ENCODE measurements around the gene EIF3L.

The EIF3L gene

GRCh38 chr22:37849089-37849751, at the start of gene EIF3L:
Gene EIF3L (plus strand): TSS chr22:37849419. CDS start chr22:37849450, 31 bp downstream.
- TF ChIP-seq GATA2 (IDR thresholded peaks at IDR 0.05; ENCODE audit: low read depth, low read length), result no peak
- TF ChIP-seq GATA3 (IDR thresholded peaks at IDR 0.05; ENCODE audit: low read depth, low read length), result no peak

GRCh38 chr22:37801946-37802309, 47.3 kb upstream of the EIF3L start:
- TF ChIP-seq GATA2 (IDR thresholded peaks at IDR 0.05; ENCODE audit: low read depth, low read length) (no peak), GATA3 (IDR thresholded peaks at IDR 0.05; ENCODE audit: low read depth, low read length) (no peak)

- TF ChIP-seq GATA2 (IDR thresholded peaks at IDR 0.05; ENCODE audit: low read depth, low read length) (no peak), GATA3 (IDR thresholded peaks at IDR 0.05; ENCODE audit: low read depth, low read length) (no peak)
Observed at GRCh38 chr22:37802310-37803194, 46.7 kb upstream of the EIF3L start.

- no peak for TF ChIP-seq GATA3 (IDR thresholded peaks at IDR 0.05; ENCODE audit: low read depth, low read length)
Observed at GRCh38 chr22:37803195-37803638, 46.0 kb upstream of the EIF3L start.

GRCh38 chr22:37803639-37804351, 45.4 kb upstream of the EIF3L start:
- no peak for TF ChIP-seq GATA3 (IDR thresholded peaks at IDR 0.05; ENCODE audit: low read depth, low read length)
- no peak for TF ChIP-seq GATA2 (IDR thresholded peaks at IDR 0.05; ENCODE audit: low read depth, low read length)

GRCh38 chr22:37804352-37804880, 44.8 kb upstream of the EIF3L start:
- TF ChIP-seq GATA2 (IDR thresholded peaks at IDR 0.05; ENCODE audit: low read depth, low read length) (no peak), GATA3 (IDR thresholded peaks at IDR 0.05; ENCODE audit: low read depth, low read length) (no peak)

- TF ChIP-seq GATA3 (IDR thresholded peaks at IDR 0.05; ENCODE audit: low read depth, low read length) (no peak), GATA2 (IDR thresholded peaks at IDR 0.05; ENCODE audit: low read depth, low read length) (no peak)
Observed at GRCh38 chr22:37804881-37805809, 44.1 kb upstream of the EIF3L start.

- TF ChIP-seq GATA3 (IDR thresholded peaks at IDR 0.05; ENCODE audit: low read depth, low read length) (no peak), GATA2 (IDR thresholded peaks at IDR 0.05; ENCODE audit: low read depth, low read length) (no peak)
Observed at GRCh38 chr22:37805810-37806277, 43.4 kb upstream of the EIF3L start.

GRCh38 chr22:37806409-37807333, 42.5 kb upstream of the EIF3L start:
- TF ChIP-seq GATA3 (IDR thresholded peaks at IDR 0.05; ENCODE audit: low read depth, low read length) (no peak), GATA2 (IDR thresholded peaks at IDR 0.05; ENCODE audit: low read depth, low read length) (no peak)

GRCh38 chr22:37807410-37808293, 41.6 kb upstream of the EIF3L start, which contains the start of gene GCAT:
Gene GCAT (plus strand): TSS chr22:37807934. CDS start chr22:37807968, 34 bp downstream.
- TF ChIP-seq GATA3 (IDR thresholded peaks at IDR 0.05; ENCODE audit: low read depth, low read length), result no peak
- no peak for TF ChIP-seq GATA2 (IDR thresholded peaks at IDR 0.05; ENCODE audit: low read depth, low read length)

- TF ChIP-seq GATA2 (IDR thresholded peaks at IDR 0.05; ENCODE audit: low read depth, low read length) (no peak), GATA3 (IDR thresholded peaks at IDR 0.05; ENCODE audit: low read depth, low read length) (no peak)
Observed at GRCh38 chr22:37808294-37808657, 40.9 kb upstream of the EIF3L start.

Measured in SH-SY5Y (cell line).